ENCODE measurements around the gene RGS12.

RGS12 gene

DNA sequence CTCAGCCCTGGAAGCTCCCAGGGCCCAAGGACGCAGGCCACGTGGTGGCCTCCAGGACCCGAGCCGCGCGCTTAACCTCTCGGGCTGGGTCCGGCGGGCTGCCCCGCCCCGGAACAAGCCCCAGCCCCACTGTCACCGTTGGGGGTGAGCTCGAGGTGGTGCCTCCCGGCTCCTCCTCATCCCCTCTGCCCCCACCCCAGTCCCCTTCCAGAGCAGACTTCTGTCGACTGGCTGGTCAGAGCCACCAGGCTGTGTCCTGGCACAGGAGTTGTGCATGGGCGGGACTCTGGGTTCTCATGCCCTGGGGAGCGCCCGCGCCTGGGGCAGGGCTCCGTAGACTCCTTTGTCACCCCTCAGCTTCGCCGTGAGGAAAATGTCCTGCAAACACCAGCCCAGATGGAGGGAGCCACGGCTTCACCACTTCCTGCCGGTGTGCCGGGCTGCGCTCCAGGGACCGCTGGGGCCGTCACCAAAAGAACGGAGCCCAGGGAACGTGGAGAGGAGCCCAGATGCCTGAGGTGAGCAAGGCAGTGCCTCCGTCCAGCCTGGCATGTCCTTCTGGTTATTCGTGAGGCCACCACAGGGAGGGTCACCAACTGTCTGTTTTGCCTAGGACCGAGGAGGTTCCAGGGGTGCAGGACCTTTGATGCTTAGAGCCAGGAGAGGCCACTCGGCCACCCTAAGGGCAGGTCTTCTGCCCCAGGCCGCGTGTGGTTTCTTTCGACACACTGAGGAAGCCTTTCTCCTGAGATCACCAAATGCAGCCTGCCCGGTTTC, 7.1 kb upstream of the RGS12 start:
- no peak overlapping the region for H3K4me3 ChIP-seq (ENCODE audit: low read depth, low read length)
- TF ChIP-seq, protein P1, sequence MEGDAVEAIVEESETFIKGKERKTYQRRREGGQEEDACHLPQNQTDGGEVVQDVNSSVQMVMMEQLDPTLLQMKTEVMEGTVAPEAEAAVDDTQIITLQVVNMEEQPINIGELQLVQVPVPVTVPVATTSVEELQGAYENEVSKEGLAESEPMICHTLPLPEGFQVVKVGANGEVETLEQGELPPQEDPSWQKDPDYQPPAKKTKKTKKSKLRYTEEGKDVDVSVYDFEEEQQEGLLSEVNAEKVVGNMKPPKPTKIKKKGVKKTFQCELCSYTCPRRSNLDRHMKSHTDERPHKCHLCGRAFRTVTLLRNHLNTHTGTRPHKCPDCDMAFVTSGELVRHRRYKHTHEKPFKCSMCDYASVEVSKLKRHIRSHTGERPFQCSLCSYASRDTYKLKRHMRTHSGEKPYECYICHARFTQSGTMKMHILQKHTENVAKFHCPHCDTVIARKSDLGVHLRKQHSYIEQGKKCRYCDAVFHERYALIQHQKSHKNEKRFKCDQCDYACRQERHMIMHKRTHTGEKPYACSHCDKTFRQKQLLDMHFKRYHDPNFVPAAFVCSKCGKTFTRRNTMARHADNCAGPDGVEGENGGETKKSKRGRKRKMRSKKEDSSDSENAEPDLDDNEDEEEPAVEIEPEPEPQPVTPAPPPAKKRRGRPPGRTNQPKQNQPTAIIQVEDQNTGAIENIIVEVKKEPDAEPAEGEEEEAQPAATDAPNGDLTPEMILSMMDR (IDR thresholded peaks at IDR 0.05; ENCODE audit: low read depth, low read length), result no peak

DNA sequence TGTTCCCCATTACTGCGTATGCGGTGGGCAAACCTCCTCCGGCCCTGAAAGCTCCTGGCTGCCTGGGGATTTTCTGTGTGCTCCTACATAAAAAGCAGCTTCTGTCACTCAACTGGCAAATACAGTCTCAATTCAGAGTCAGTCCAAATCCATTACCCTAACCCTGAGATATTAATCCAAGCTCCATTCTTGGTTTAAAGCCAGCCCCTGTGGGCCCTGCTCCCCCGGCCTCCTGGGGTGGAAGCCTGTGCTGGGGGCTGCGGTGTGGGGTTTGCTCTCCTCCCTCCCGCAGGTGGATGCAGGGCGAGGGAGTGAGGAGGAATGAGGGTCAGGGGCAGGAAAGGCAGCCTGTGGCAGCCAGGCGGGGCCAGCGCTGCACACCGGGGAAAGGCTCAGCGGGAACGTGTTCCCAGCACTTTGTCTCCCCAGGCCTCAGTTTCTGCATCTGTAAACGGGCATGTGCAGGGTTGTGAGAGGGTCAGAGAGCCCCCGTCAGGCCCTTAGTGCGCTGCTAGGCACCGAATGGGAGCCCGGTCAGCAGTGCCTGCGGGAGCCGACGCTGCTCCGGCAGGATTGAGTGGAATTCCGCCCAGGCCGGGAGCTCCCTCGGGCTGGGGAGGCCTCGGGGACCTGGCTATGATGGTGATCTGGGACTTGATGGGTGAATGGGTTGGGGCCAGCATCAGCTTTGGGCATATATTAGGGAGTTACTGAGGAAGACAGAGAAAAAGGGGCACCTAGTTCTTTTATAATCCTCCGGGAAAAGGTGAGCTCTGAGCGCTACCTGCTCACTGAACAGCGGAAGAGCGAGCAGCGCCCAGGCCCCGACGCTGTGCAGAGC, 6.3 kb upstream of the RGS12 start:
- H3K4me3 ChIP-seq (ENCODE audit: low read depth, low read length), result no peak overlapping the region
- TF ChIP-seq, protein P1 (IDR thresholded peaks at IDR 0.05; ENCODE audit: low read depth, low read length), result no peak

DNA sequence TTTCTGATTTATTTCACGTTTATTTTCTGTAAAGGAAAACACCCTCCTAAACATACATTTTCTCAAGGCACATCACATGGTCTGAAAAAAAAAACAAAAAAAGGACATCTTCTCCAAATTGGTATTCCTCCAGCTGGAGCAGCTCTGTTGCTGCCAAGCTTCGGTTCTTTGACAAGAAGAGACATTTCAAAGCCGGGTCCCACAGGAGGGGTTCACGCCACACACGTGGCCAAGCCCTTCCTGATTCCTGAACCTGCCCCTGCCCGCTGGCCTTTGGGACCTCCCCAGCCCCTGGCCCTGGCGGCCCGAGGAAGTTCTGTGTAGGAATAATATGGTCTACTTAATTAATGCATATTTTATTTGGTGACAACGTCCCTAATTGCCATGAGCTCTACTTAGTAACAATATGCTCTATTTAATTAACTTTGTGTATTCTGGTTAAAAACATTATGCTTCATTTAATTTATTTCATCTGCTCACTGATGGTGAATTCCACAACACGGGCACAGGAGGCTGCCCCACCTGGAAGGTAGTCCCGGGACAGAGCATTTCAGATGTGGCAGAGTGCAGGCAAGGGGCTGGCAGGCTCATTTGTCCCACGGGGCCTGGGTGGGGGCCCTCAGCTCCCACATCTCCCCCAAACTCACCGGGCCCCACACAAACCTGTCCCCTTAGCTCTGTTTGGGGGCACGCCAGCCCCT, 5.4 kb upstream of the RGS12 start:
- TF ChIP-seq, protein P1 (IDR thresholded peaks at IDR 0.05; ENCODE audit: low read depth, low read length), result no peak
- no peak overlapping the region for H3K4me3 ChIP-seq (ENCODE audit: low read depth, low read length)

DNA sequence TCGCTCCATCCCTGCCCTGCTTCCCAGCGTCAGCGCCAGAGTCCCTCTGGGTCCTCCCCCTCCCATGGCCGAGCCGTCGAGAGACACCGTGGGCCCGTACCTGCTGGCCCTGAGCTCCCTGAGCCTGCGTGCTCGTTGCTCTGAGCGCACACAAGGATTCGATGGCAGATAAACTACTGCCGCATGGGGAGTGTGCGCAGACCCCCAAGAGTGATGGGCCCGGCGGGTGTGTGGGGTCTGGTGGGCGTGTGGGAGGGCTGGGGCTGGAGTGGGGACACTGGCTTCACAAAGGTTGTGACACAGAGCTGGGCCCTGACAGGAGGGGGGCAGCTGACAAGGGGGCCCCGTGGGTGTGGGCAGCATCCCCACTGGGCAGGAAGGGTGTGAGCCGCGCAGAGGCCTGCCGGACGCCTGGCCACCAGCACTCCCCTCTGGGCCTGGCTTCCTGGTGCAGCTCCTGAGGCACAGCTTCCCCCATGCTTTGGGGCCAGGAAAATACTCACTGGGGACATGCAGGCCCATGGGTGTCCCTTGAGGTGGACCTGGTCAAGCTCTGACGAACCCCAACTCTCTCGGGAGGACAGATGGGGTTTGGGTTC, 4.8 kb upstream of the RGS12 start:
- TF ChIP-seq, protein P1 (IDR thresholded peaks at IDR 0.05; ENCODE audit: low read depth, low read length), result no peak
- no peak overlapping the region for H3K4me3 ChIP-seq (ENCODE audit: low read depth, low read length)

DNA sequence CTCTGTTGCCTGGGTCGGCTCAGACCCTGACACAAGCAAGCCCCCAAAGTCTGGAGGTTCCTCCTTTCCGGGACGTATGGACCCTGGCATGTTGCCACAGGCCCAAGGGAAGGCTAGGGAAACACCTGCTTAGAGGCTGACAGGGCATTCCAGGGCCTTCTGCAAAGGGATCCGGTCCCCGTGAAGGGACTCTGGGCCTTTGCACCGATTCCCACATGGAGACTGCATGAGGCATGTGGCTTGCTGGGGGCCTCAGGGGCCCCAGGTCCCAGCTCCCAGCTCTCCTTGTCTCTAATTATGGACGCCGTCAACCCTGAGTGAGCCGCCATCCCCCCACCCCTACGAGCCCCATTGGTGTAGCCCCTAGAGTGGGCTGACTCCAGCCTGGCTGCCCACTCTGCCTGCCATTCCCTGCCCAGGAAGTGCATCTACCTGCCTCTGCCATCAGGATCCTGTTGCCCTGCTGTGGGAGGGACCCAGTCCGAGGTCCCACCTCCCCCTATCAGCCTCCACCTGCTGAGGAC, 4.2 kb upstream of the RGS12 start:
- TF ChIP-seq, protein P1 (IDR thresholded peaks at IDR 0.05; ENCODE audit: low read depth, low read length), result no peak
- H3K4me3 ChIP-seq (ENCODE audit: low read depth, low read length), result no peak overlapping the region

DNA sequence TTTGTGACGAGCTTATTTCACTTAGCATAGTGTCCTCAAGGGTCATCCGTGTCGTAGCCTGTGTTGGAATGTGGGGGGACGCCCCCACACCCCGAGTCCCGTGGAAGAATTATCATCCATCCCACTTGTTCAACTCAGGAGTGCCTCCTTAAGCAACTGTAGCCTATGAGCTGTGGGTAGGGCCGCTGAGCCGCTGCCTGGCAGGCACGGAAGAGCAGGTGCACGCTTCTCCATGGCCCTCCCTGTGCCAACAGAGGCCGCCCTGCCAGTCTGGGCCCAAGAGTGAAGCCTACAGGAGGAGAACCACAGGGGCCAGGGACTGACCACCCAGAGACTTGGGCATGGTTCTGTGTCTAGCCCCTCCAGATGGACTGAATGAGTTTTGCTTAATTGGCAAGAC, 2.3 kb upstream of the RGS12 start:
- TF ChIP-seq, protein P1 (IDR thresholded peaks at IDR 0.05; ENCODE audit: low read depth, low read length), result no peak
- no peak overlapping the region for H3K4me3 ChIP-seq (ENCODE audit: low read depth, low read length)

Data from WI38 (cell line).